HepG2 (cell line): Measurements from ENCODE around the gene B3GAT3. TPM values are rescaled to one million over a fixed set of nuclear protein-coding genes. Genes with fewer than 3 reads are reported as not detected.
A peak's percentile ranks its signal among the peaks of the same experiment; 100 is the strongest.
"Not testable (repeated sequence)": the region's sequence is repeated elsewhere in the genome, so short reads cannot be mapped to it uniquely, and the experiment has no call there.

Source experiments
- ATAC-seq: fragments of 200-7000 bp; cut with Tn5 transposase; 3 replicates; pipeline ENCODE4 v1.9.1; 2020; ENCODE audit warnings: mild to moderate bottlenecking, moderate library complexity
- BruUV-seq: library from RNA; stranded (reverse); fragments of 400-500 nt; replicated peaks from 2 replicates; lab custom pipeline; 2021; lab: Mats Ljungman, UMichigan
- CTCF ChIA-PET: fragments of 300-600 bp; formaldehyde crosslinking; extraction: SDS; loops from one replicate; lab custom pipeline; 2021; ENCODE audit warnings: low total read pairs, inconsistent platforms, low intra/inter-chr PET ratio; lab: Yijun Ruan, JAX
- POLR2A ChIA-PET: fragments of 350-600 bp; sonication (Branson Sonifier 250); formaldehyde crosslinking; loops from one replicate; lab custom pipeline; 2020; ENCODE audit warnings: antibody characterized with exemption, inconsistent platforms; lab: Yijun Ruan, JAX
- DNase-seq: peaks from one replicate; pipeline ENCODE4 v3.0.0-alpha.2; 2015; ENCODE audit warnings: low spot score
- FAIRE-seq: peaks from 3 replicates; lab custom pipeline; 2011; peaks lifted over from hg19 to GRCh38; lab: Jason Lieb, UNC
- H2AFZ ChIP-seq: one replicate; pipeline ENCODE4 v1.6.1; 2011; ENCODE audit warnings: low read length, inconsistent platforms
- H3K27ac ChIP-seq: fragments of 300-600 bp; 3 replicates; pipeline ENCODE4 v1.8.0; 2011; ENCODE audit warnings: mixed run types, mild to moderate bottlenecking, mixed read lengths, low read length, inconsistent platforms; ENCODE audit not compliant: insufficient read depth; ENCODE audit errors: extremely low read length
- H3K27me3 ChIP-seq, 2 experiments: fragments of 200-600 bp in 1 of 2; 2 replicates in 1 of 2; 3 replicates in 1 of 2; pipeline versions ENCODE4 v1.6.0 to v1.8.0; 2011; ENCODE audit warnings: low read length in 2 of 2, mild to moderate bottlenecking in 2 of 2, moderate library complexity in 2 of 2, inconsistent platforms in 1 of 2; ENCODE audit not compliant: insufficient read depth in 2 of 2, control insufficient read depth in 1 of 2
- H3K36me3 ChIP-seq, 2 experiments: fragments of 200-600 bp in 1 of 2; replicated peaks in 1 of 2; 2 replicates in 1 of 2; 3 replicates in 1 of 2; pipeline versions ENCODE4 v1.5.1 to v1.8.0; 2011; ENCODE audit warnings: low read length in 2 of 2, inconsistent platforms in 1 of 2; ENCODE audit not compliant: insufficient read depth in 2 of 2, control insufficient read depth in 1 of 2
- H3K4me1 ChIP-seq: 2 replicates; pipeline ENCODE4 v1.5.1; 2012; ENCODE audit warnings: low read length, inconsistent platforms; ENCODE audit not compliant: insufficient read depth
- H3K4me2 ChIP-seq: 2 replicates; pipeline ENCODE4 v1.6.0; 2011; ENCODE audit warnings: low read depth, low read length, inconsistent platforms
- H3K4me3 ChIP-seq, 3 experiments: fragments of 200-600 bp in 1 of 3; sonication (generic), shearing (Covaris generic) in 1 of 3; replicated peaks in 1 of 3; 2 replicates each; pipeline ENCODE4 v1.5.1; 2011 to 2016; ENCODE audit warnings: low read length in 3 of 3, inconsistent platforms in 2 of 3, low read depth in 2 of 3, mild to moderate bottlenecking in 2 of 3, control low read depth in 1 of 3, mixed read lengths in 1 of 3; ENCODE audit not compliant: insufficient read depth in 1 of 3
- H3K79me2 ChIP-seq: one replicate; pipeline ENCODE4 v1.6.1; 2011; ENCODE audit warnings: low read length, inconsistent platforms; ENCODE audit not compliant: insufficient read depth
- H3K9ac ChIP-seq: 2 replicates; pipeline ENCODE4 v1.6.0; 2011; ENCODE audit warnings: mild to moderate bottlenecking, low read depth, low read length, inconsistent platforms; ENCODE audit not compliant: insufficient read depth
- H3K9me3 ChIP-seq: 2 replicates; pipeline ENCODE4 v1.5.1; 2012; ENCODE audit warnings: mild to moderate bottlenecking, low read length
- H4K20me1 ChIP-seq: 2 replicates; pipeline ENCODE4 v1.6.0; 2011; ENCODE audit warnings: inconsistent platforms, mild to moderate bottlenecking, low read length, moderate library complexity; ENCODE audit not compliant: insufficient read depth
- ZNF121 ChIP-seq: sonication (generic); formaldehyde crosslinking; IDR thresholded peaks from 2 replicates; pipeline ENCODE4 v1.5.0; 2020; ENCODE audit warnings: mild to moderate bottlenecking, missing genetic modification reagents
- whole genome bisulfite sequencing: methylation state at CpG from one replicate; pipeline ENCODE4 v1.1.6; 2017; ENCODE audit warnings: low lambda C conversion rate; 5-methylcytosine and 5-hydroxymethylcytosine counted together
- in situ Hi-C: cut with HindIII; loops from 2 replicates; pipeline ENCODE4 v1.10.0; 2017; ENCODE audit warnings: low pct_unique_long_range_greater_than_20kb; ENCODE audit not compliant: extremely low pct_ligation_motif_present
- intact Hi-C: fragments of 100-400 bp; cut with micrococcal nuclease; formaldehyde crosslinking; loops from one replicate; pipeline ENCODE4 v1.10.0; 2022; ENCODE audit not compliant: unreplicated experiment
- polyA plus RNA-seq, 8 experiments: library from polyadenylated mRNA; depleted of rRNA in 3 of 8; stranded (reverse) in 7 of 8; unstranded in 1 of 8; fragments of >200 nt; fragmentation: Illumina TruSeq in 4 of 8; extraction: Trizol in 4 of 8; gene quantifications; 2 replicates each; pipeline versions ENCODE4 v1.2.1 to v1.2.3, GENCODE V29; 2011 to 2016; ENCODE audit warnings: low read depth in 4 of 8, missing spikeins in 1 of 8, mixed read lengths in 1 of 8; ENCODE audit not compliant: insufficient read depth in 1 of 8
- total RNA-seq, 5 experiments: library from RNA; depleted of rRNA; stranded (reverse); fragments of >200 nt; fragmentation: Illumina TruSeq; extraction: Trizol; gene quantifications; 2 replicates each; pipeline ENCODE4 v1.2.3, GENCODE V29; 2016; ENCODE audit warnings: low read depth in 1 of 5

The B3GAT3 gene
- total and polyA plus RNA-seq, 2 of the 13 experiments (the other 11 are each of a cell fraction or from before 2014, with no cell fraction given), result 21.3 to 26.1 TPM

- intact Hi-C loops, H3K27me3 ChIP-seq, H3K9me3 ChIP-seq, H3K27ac ChIP-seq, H2AFZ ChIP-seq, H3K4me3 ChIP-seq, H3K9ac ChIP-seq, H3K4me2 ChIP-seq, CTCF ChIA-PET, H4K20me1 ChIP-seq, DNase-seq, ATAC-seq, BruUV-seq, FAIRE-seq, in situ Hi-C loops, H3K79me2 ChIP-seq: not testable (repeated sequence)
- H3K36me3 ChIP-seq, result peaks cover 10 to 19% of the 10 kb centered on the region in 2 experiments
- H3K4me1 ChIP-seq, result peaks cover 36% of the 10 kb centered on the region
- POLR2A ChIA-PET, result interaction anchor here (0.9 to 2.3 kb wide), 2 partner anchors 11 to 143 kb away, joined by 3 to 10 read pairs; partner anchors contain the start of genes EEF1G and TTC9C
- WGBS, result 98% methylated on average over 7 of the region's 7 CpGs
Measured at GRCh38 chr11:62585356-62585755, 36.4 kb downstream of the B3GAT3 start.

DNA sequence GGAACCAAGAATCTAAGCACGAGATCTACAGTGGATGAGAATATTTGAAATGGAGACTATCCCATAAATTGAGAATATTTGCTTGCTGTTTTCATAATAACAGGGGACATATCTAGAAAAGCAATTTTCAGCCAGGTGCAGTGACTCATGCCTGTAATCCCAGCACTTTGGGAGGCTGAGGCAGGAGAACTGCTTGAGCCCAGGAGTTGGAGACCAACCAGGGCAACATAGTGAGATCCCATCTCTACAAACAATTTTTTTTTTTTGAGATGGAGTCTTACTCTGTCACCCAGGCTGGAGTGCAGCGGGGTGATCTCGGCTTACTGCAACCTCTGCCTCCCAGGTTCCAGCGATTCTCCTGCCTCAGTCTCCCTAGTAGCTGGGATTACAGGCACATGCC, 40.1 kb downstream of the B3GAT3 start:
- H3K9ac ChIP-seq, H4K20me1 ChIP-seq, H3K27ac ChIP-seq, in situ Hi-C loops, H3K27me3 ChIP-seq, FAIRE-seq, H3K79me2 ChIP-seq, H3K4me3 ChIP-seq, H3K9me3 ChIP-seq, BruUV-seq, H2AFZ ChIP-seq, H3K4me2 ChIP-seq, DNase-seq, CTCF ChIA-PET, ATAC-seq, H3K4me1 ChIP-seq, intact Hi-C loops: not testable (repeated sequence)
- TF ChIP-seq ZNF121 (CRISPR knock-in tag), result 0 out of 2 replicates have a peak, but pooled peaks have one; percentile 7
- POLR2A ChIA-PET, result interaction anchor here (1.4 to 2.6 kb wide), 2 partner anchors 8 to 10 kb away, joined by 6 to 12 read pairs; partner anchors contain the start of genes EEF1G and TUT1
- peaks cover 14 to 33% of the 10 kb centered on the region in 2 experiments for H3K36me3 ChIP-seq
- 95% methylated on average over 4 of the region's 4 CpGs for WGBS
